ENCODE data around the gene STK38.

The STK38 gene

GRCh38 chr6:36516559-36516958, 30.7 kb downstream of the STK38 start:
- no peak overlapping the region for H3K4me3 ChIP-seq (ENCODE audit: control insufficient read depth in 1 of 7, extremely low read depth in 1 of 7, insufficient read depth in 4 of 7, low read depth in 2 of 7, low read length in 6 of 7)
- H3K36me3 ChIP-seq (ENCODE audit: control insufficient read depth in 4 of 4, insufficient read depth in 4 of 4, low read length in 3 of 4): peaks cover 32 to 84% (median 48%) of the 10 kb centered on the region in 4 experiments
- H3K9me3 ChIP-seq (ENCODE audit: control extremely low read depth in 1 of 5, control insufficient read depth in 4 of 5, insufficient read depth in 2 of 5, low read depth in 1 of 5, low read length in 4 of 5): no peaks in the 10 kb centered on the region
- H3K27me3 ChIP-seq (replicated peaks in 2 of 5; ENCODE audit: control insufficient read depth in 4 of 5, insufficient read depth in 5 of 5, low read length in 4 of 5): no peaks in the 10 kb centered on the region
- H3K27ac ChIP-seq (ENCODE audit: insufficient read depth in 1 of 2, low read depth in 1 of 2, low read length in 2 of 2, poor library complexity in 1 of 2, severe bottlenecking in 2 of 2): no peak overlapping the region
- ChIA-PET POLR2A (no interaction called here), CTCF (no interaction called here)
- no peak for DNase-seq
- H3K4me1 ChIP-seq (ENCODE audit: control extremely low read depth in 1 of 4, control insufficient read depth in 4 of 4, insufficient read depth in 4 of 4, low read length in 3 of 4): no peaks in the 10 kb centered on the region
- WGBS (ENCODE audit: insufficient coverage): 86% methylated on average over 4 of the region's 4 CpGs

GRCh38 chr6:36515844-36516243, 31.4 kb downstream of the STK38 start:
- Histone ChIP-seq H3K27me3 (replicated peaks in 2 of 5; ENCODE audit: control insufficient read depth in 4 of 5, insufficient read depth in 5 of 5, low read length in 4 of 5) (no peaks in the 10 kb centered on the region), H3K4me3 (ENCODE audit: control insufficient read depth in 1 of 7, extremely low read depth in 1 of 7, insufficient read depth in 4 of 7, low read depth in 2 of 7, low read length in 6 of 7) (no peak overlapping the region), H3K27ac (ENCODE audit: insufficient read depth in 1 of 2, low read depth in 1 of 2, low read length in 2 of 2, poor library complexity in 1 of 2, severe bottlenecking in 2 of 2) (no peak overlapping the region), H3K9me3 (ENCODE audit: control extremely low read depth in 1 of 5, control insufficient read depth in 4 of 5, insufficient read depth in 2 of 5, low read depth in 1 of 5, low read length in 4 of 5) (peaks cover 0 to 1% (median 0%) of the 10 kb centered on the region in 5 experiments), H3K4me1 (ENCODE audit: control extremely low read depth in 1 of 4, control insufficient read depth in 4 of 4, insufficient read depth in 4 of 4, low read length in 3 of 4) (no peaks in the 10 kb centered on the region), H3K36me3 (ENCODE audit: control insufficient read depth in 4 of 4, insufficient read depth in 4 of 4, low read length in 3 of 4) (peaks cover 32 to 84% (median 46%) of the 10 kb centered on the region in 4 experiments)
- ChIA-PET CTCF (interaction anchor here (0.8 kb wide), 1 partner anchor 36 kb away, joined by 3 read pairs; no protein-coding TSS in a partner anchor), POLR2A (no interaction called here)
- no peak for DNase-seq
- WGBS (ENCODE audit: insufficient coverage): no CpG with 5 or more reads among the region's 3 CpGs

GRCh38 chr6:36514554-36515456, 32.5 kb downstream of the STK38 start:
- Histone ChIP-seq H3K9me3 (ENCODE audit: control extremely low read depth in 1 of 5, control insufficient read depth in 4 of 5, insufficient read depth in 2 of 5, low read depth in 1 of 5, low read length in 4 of 5) (peaks cover 0 to 8% (median 2%) of the 10 kb centered on the region in 5 experiments), H3K27me3 (replicated peaks in 2 of 5; ENCODE audit: control insufficient read depth in 4 of 5, insufficient read depth in 5 of 5, low read length in 4 of 5) (no peaks in the 10 kb centered on the region), H3K4me3 (ENCODE audit: control insufficient read depth in 1 of 7, extremely low read depth in 1 of 7, insufficient read depth in 4 of 7, low read depth in 2 of 7, low read length in 6 of 7) (no peak overlapping the region), H3K4me1 (ENCODE audit: control extremely low read depth in 1 of 4, control insufficient read depth in 4 of 4, insufficient read depth in 4 of 4, low read length in 3 of 4) (no peaks in the 10 kb centered on the region), H3K27ac (ENCODE audit: insufficient read depth in 1 of 2, low read depth in 1 of 2, low read length in 2 of 2, poor library complexity in 1 of 2, severe bottlenecking in 2 of 2) (no peak overlapping the region), H3K36me3 (ENCODE audit: control insufficient read depth in 4 of 4, insufficient read depth in 4 of 4, low read length in 3 of 4) (peaks cover 31 to 84% (median 47%) of the 10 kb centered on the region in 4 experiments)
- 94% methylated on average over 7 of the region's 8 CpGs for WGBS (ENCODE audit: insufficient coverage)
- ChIA-PET POLR2A (no interaction called here), CTCF (interaction anchor here (0.6 to 0.8 kb wide), 2 partner anchors 35 to 100 kb away, joined by 3 read pairs; no protein-coding TSS in a partner anchor)
- no peak for DNase-seq

GRCh38 chr6:36510365-36510764, 36.9 kb downstream of the STK38 start:
- Histone ChIP-seq H3K27me3 (replicated peaks in 2 of 5; ENCODE audit: control insufficient read depth in 4 of 5, insufficient read depth in 5 of 5, low read length in 4 of 5) (no peaks in the 10 kb centered on the region), H3K9me3 (ENCODE audit: control extremely low read depth in 1 of 5, control insufficient read depth in 4 of 5, insufficient read depth in 2 of 5, low read depth in 1 of 5, low read length in 4 of 5) (peaks cover 0 to 10% (median 5%) of the 10 kb centered on the region in 5 experiments), H3K4me3 (ENCODE audit: control insufficient read depth in 1 of 7, extremely low read depth in 1 of 7, insufficient read depth in 4 of 7, low read depth in 2 of 7, low read length in 6 of 7) (no peak overlapping the region), H3K27ac (ENCODE audit: insufficient read depth in 1 of 2, low read depth in 1 of 2, low read length in 2 of 2, poor library complexity in 1 of 2, severe bottlenecking in 2 of 2) (no peak overlapping the region), H3K4me1 (ENCODE audit: control extremely low read depth in 1 of 4, control insufficient read depth in 4 of 4, insufficient read depth in 4 of 4, low read length in 3 of 4) (no peaks in the 10 kb centered on the region), H3K36me3 (ENCODE audit: control insufficient read depth in 4 of 4, insufficient read depth in 4 of 4, low read length in 3 of 4) (peaks cover 31 to 74% (median 44%) of the 10 kb centered on the region in 4 experiments)
- no peak for DNase-seq
- POLR2A ChIA-PET: no interaction called here
- 100% methylated on average over 3 of the region's 3 CpGs for WGBS (ENCODE audit: insufficient coverage)
- CTCF ChIA-PET: interaction anchor here (1.2 to 1.7 kb wide), 2 partner anchors 12 to 87 kb away, joined by 3 to 5 read pairs; no protein-coding TSS in a partner anchor

GRCh38 chr6:36508532-36508931, 38.7 kb downstream of the STK38 start:
- WGBS (ENCODE audit: insufficient coverage): 99% methylated on average over 8 of the region's 10 CpGs
- POLR2A ChIA-PET: no interaction called here
- DNase-seq: no peak
- peaks cover 0 to 10% (median 5%) of the 10 kb centered on the region in 5 experiments for H3K9me3 ChIP-seq (ENCODE audit: control extremely low read depth in 1 of 5, control insufficient read depth in 4 of 5, insufficient read depth in 2 of 5, low read depth in 1 of 5, low read length in 4 of 5)
- no peak overlapping the region for H3K27ac ChIP-seq (ENCODE audit: insufficient read depth in 1 of 2, low read depth in 1 of 2, low read length in 2 of 2, poor library complexity in 1 of 2, severe bottlenecking in 2 of 2)
- CTCF ChIA-PET: no interaction called here
- no peak overlapping the region for H3K4me3 ChIP-seq (ENCODE audit: control insufficient read depth in 1 of 7, extremely low read depth in 1 of 7, insufficient read depth in 4 of 7, low read depth in 2 of 7, low read length in 6 of 7)
- no peaks in the 10 kb centered on the region for H3K4me1 ChIP-seq (ENCODE audit: control extremely low read depth in 1 of 4, control insufficient read depth in 4 of 4, insufficient read depth in 4 of 4, low read length in 3 of 4)
- H3K36me3 ChIP-seq (ENCODE audit: control insufficient read depth in 4 of 4, insufficient read depth in 4 of 4, low read length in 3 of 4): peaks cover 28 to 80% (median 49%) of the 10 kb centered on the region in 4 experiments
- no peaks in the 10 kb centered on the region for H3K27me3 ChIP-seq (replicated peaks in 2 of 5; ENCODE audit: control insufficient read depth in 4 of 5, insufficient read depth in 5 of 5, low read length in 4 of 5)

GRCh38 chr6:36506611-36507010, 40.7 kb downstream of the STK38 start:
- WGBS (ENCODE audit: insufficient coverage): no CpG with 5 or more reads among the region's 2 CpGs
- DNase-seq: no peak
- CTCF ChIA-PET: interaction anchor here (1.4 kb wide), 1 partner anchor 78 kb away, joined by 3 read pairs; no protein-coding TSS in a partner anchor

More at GRCh38 chr6:36506611-36507010, 40.7 kb downstream of the STK38 start:
- POLR2A ChIA-PET: no interaction called here
- H3K27ac ChIP-seq (ENCODE audit: insufficient read depth in 1 of 2, low read depth in 1 of 2, low read length in 2 of 2, poor library complexity in 1 of 2, severe bottlenecking in 2 of 2): no peak overlapping the region
- H3K4me3 ChIP-seq (ENCODE audit: control insufficient read depth in 1 of 7, extremely low read depth in 1 of 7, insufficient read depth in 4 of 7, low read depth in 2 of 7, low read length in 6 of 7): no peak overlapping the region
- H3K4me1 ChIP-seq (ENCODE audit: control extremely low read depth in 1 of 4, control insufficient read depth in 4 of 4, insufficient read depth in 4 of 4, low read length in 3 of 4): no peaks in the 10 kb centered on the region
- H3K27me3 ChIP-seq (replicated peaks in 2 of 5; ENCODE audit: control insufficient read depth in 4 of 5, insufficient read depth in 5 of 5, low read length in 4 of 5): no peaks in the 10 kb centered on the region
- peaks cover 0 to 10% (median 5%) of the 10 kb centered on the region in 5 experiments for H3K9me3 ChIP-seq (ENCODE audit: control extremely low read depth in 1 of 5, control insufficient read depth in 4 of 5, insufficient read depth in 2 of 5, low read depth in 1 of 5, low read length in 4 of 5)
- peaks cover 26 to 82% (median 51%) of the 10 kb centered on the region in 4 experiments for H3K36me3 ChIP-seq (ENCODE audit: control insufficient read depth in 4 of 4, insufficient read depth in 4 of 4, low read length in 3 of 4)

Measured in common myeloid progenitor, CD34-positive (primary cell).